Esophagus squamous epithelium (tissue), 4 donors: ENCODE data around the gene CGB2.
"Not testable (repeated sequence)": the region's sequence is repeated elsewhere in the genome, so short reads cannot be mapped to it uniquely, and the experiment has no call there.

Experiments
- CTCF ChIP-seq, 6 experiments: fragments of 450-650 bp in 4 of 6; fragments of 200-600 bp in 2 of 6; sonication (generic) in 2 of 6; IDR thresholded peaks; one replicate each; pipeline ENCODE4 v1.5.1; 2016 to 2019; ENCODE audit warnings: antibody characterized with exemption in 6 of 6, mild to moderate bottlenecking in 4 of 6, moderate library complexity in 4 of 6
- POLR2A ChIP-seq, 4 donors: fragments of 450-650 bp; IDR thresholded peaks; one replicate each; pipeline ENCODE4 v1.6.1; 2017; ENCODE audit warnings: antibody characterized with exemption in 4 of 4, mild to moderate bottlenecking in 4 of 4, moderate library complexity in 3 of 4

DNA sequence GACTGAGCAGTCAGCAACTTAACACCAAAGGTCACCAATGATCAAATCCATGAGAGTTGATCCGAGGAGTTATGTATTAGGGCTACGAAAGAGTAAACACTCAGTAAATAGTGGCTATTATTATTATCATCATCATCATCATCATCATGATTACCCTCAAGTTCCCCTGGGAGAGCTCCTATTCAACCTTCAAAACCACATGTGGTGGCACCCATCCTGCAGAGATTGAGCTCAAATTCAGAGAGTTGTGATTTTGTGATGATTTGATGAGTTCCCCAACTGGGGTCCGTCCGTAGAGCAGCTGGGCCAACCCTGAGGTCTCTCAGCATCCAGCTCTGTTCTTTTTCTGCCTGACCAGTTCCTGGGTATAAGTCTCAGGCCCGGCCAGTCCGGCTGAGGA lies 6.6 kb upstream of the CGB2 start:
- TF ChIP-seq POLR2A, CTCF (IDR thresholded peaks at IDR 0.05): not testable (repeated sequence)
